ENCODE measurements around the gene IGFBP5. TPM values are rescaled to one million over a fixed set of nuclear protein-coding genes. Genes with fewer than 3 reads are reported as not detected.

Gene IGFBP5
- total RNA-seq, 4 donors from 2014 or later, result 27.7 to 460 (median 134) TPM

- H3K4me3 ChIP-seq (ENCODE audit: low read depth, poor library complexity, severe bottlenecking), result no peak overlapping the region
- 65 to 70% methylated on average over 4 of the region's 4 CpGs for WGBS, 2 donors
- TF ChIP-seq POLR2A (IDR thresholded peaks at IDR 0.05), result no peak
- TF ChIP-seq CTCF (IDR thresholded peaks at IDR 0.05), result no peak
- intact Hi-C loops (cut with DNase I; ENCODE audit: low total_unique reads), result no loop called here
- DNase-seq (ENCODE audit: low spot score in 2 of 2), result peak in 1 of 2 donors; percentile 73
These were observed 7.7 kb downstream of the IGFBP5 start for GRCh38 chr2:216687646-216688045.

DNA sequence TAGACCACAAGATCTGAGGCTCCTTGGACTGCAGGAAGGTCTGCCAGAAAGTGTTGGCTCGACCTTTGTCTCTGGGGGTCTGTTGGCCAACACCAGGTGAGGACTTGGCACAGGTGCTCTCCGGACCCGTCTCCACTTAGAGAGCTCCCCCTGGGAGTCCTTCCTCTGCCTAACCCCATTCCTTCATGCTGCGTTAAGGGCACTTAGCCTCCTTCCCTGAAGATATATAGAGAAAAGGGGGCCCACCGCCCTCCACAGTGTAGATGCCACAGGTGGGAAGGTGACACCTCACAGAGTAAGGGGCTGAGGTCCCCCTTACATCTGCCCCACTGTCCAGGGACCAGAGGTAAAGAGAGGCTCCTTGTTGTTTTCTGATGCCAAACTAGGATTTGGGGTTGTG is 8.2 kb downstream of the IGFBP5 start:
- DNase-seq (ENCODE audit: low spot score in 2 of 2), result peak in 1 of 2 donors; percentile 57
- H3K4me3 ChIP-seq (ENCODE audit: low read depth, poor library complexity, severe bottlenecking), result no peak overlapping the region
- intact Hi-C loops (cut with DNase I; ENCODE audit: low total_unique reads), result no loop called here
- WGBS, 2 donors, result 80 to 86% methylated on average over 5 of the region's 5 CpGs
- no peak for TF ChIP-seq CTCF (IDR thresholded peaks at IDR 0.05)
- no peak for TF ChIP-seq POLR2A (IDR thresholded peaks at IDR 0.05)

DNA sequence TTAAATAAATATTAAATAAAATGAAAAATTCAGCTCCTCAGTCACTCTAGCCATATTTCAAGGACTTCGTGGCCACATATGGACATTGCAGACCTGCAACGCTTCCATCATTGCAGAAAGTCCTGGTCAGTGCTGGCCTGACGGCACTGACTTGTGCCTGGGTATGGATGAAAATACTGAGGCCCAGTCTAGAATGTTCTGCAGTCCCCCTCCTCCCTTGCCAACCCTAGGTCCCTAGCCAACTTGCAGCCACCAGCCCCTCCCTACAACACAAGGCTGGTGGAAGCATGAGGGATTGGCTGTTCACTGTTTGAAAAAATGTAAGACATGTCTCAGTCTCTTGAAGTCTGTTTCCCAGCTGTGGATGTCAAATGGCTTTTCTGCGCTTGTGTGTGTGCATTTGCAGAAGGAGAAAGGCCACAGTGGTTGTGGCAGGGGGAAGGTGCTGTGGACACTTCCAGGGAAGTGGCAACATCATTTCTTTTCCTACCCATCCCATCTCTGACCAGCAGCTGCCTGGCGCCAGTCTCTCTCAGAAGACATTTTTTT is 9.9 kb downstream of the IGFBP5 start:
- TF ChIP-seq POLR2A (IDR thresholded peaks at IDR 0.05) (no peak), CTCF (IDR thresholded peaks at IDR 0.05) (no peak)
- peak in 1 of 2 donors; percentile 64 for DNase-seq (ENCODE audit: low spot score in 2 of 2)
- H3K4me3 ChIP-seq (ENCODE audit: low read depth, poor library complexity, severe bottlenecking), result no peak overlapping the region
- intact Hi-C loops (cut with DNase I; ENCODE audit: low total_unique reads), result no loop called here
- WGBS, 2 donors, result 81% methylated on average over 5 of the region's 5 CpGs

DNA sequence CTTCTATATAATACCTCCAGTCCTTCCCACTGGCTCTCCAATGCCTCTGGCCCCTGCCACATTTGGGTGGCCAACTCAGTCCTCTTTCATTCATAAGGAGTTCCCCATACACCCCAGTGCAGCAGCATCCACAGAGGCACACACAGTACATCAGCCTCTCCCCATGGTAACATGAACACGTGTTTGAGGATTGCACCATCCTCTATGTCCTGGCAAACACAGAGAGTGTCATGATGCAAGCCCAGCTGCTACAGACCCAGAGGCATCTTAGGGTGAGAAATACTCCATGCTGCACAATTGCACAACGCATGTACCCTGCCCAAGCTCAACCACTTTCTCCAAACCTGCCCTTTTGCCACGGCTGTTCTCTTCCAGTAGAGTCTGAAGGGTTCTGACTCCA is 11.5 kb downstream of the IGFBP5 start:
- H3K4me3 ChIP-seq (ENCODE audit: low read depth, poor library complexity, severe bottlenecking), result no peak overlapping the region
- intact Hi-C loops (cut with DNase I; ENCODE audit: low total_unique reads), result no loop called here
- 16 to 23% methylated on average over 3 of the region's 3 CpGs for WGBS, 2 donors
- DNase-seq (ENCODE audit: low spot score in 2 of 2), result peak; percentile 93 to 95
- TF ChIP-seq CTCF (IDR thresholded peaks at IDR 0.05) (no peak), POLR2A (IDR thresholded peaks at IDR 0.05) (no peak)

- no peak for DNase-seq (ENCODE audit: low spot score in 2 of 2)
- TF ChIP-seq CTCF (IDR thresholded peaks at IDR 0.05) (no peak), POLR2A (IDR thresholded peaks at IDR 0.05) (no peak)
- WGBS, 2 donors, result 47 to 51% methylated on average over 2 of the region's 2 CpGs
- H3K4me3 ChIP-seq (ENCODE audit: low read depth, poor library complexity, severe bottlenecking), result no peak overlapping the region
- intact Hi-C loops (cut with DNase I; ENCODE audit: low total_unique reads), result no loop called here
These were observed 13.7 kb downstream of the IGFBP5 start for GRCh38 chr2:216681683-216682082.

All from lower leg skin (tissue), 4 donors.